Tibial nerve (tissue), 4 donors: ENCODE data around the gene PTPRG.

Experiments used
- EP300 ChIP-seq, 2 donors: sonication (generic); formaldehyde crosslinking; IDR thresholded peaks; one replicate each; pipeline ENCODE4 v1.6.1; 2017; ENCODE audit warnings: antibody characterized with exemption in 2 of 2, mild to moderate bottlenecking in 1 of 2
- POLR2A ChIP-seq, 2 donors: fragments of 450-650 bp; IDR thresholded peaks; one replicate each; pipeline ENCODE4 v1.6.1; 2017; ENCODE audit warnings: antibody characterized with exemption in 2 of 2, mild to moderate bottlenecking in 2 of 2, moderate library complexity in 2 of 2
- TF ChIP-seq, protein P1 (sequence below), 5 experiments: fragments of 200-600 bp in 3 of 5; fragments of 450-650 bp in 2 of 5; sonication (generic) in 3 of 5; IDR thresholded peaks; one replicate each; pipeline ENCODE4 v1.5.1; 2016 to 2019; ENCODE audit warnings: antibody characterized with exemption in 5 of 5, mild to moderate bottlenecking in 3 of 5, moderate library complexity in 2 of 5

DNA sequence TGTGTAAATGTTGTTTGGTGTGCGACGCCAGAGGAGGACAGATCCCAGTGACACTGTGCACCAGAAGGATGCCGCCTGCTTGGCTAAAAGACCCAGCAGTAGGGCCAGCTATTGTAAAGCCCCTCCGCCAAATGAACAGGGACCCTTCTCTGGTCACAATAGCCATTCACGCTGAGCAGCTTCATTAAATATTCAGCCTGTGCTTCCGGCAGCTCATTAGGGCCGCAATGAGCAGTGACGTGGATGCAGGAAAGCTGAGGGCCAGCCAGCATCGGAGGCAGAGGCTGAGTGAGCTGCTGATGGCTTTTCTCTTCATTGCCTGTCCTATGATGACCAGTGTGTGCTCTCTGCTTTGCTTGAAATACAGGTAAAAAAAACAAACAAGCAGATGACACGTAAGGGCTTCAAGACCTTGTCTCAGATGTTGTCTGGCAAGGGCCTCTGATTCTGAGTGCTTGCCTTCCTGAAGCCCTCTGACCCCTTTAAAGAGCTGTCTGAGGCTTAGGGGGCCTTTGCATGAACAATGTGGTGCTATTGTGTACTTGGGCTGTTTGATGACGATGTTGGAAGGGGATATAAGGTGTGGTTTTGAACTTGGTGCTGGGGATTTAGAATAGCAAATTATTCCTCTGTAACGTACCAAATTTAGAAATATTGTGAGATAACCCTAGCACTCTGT, 681.6 kb downstream of the PTPRG start:
- TF ChIP-seq, protein P1, sequence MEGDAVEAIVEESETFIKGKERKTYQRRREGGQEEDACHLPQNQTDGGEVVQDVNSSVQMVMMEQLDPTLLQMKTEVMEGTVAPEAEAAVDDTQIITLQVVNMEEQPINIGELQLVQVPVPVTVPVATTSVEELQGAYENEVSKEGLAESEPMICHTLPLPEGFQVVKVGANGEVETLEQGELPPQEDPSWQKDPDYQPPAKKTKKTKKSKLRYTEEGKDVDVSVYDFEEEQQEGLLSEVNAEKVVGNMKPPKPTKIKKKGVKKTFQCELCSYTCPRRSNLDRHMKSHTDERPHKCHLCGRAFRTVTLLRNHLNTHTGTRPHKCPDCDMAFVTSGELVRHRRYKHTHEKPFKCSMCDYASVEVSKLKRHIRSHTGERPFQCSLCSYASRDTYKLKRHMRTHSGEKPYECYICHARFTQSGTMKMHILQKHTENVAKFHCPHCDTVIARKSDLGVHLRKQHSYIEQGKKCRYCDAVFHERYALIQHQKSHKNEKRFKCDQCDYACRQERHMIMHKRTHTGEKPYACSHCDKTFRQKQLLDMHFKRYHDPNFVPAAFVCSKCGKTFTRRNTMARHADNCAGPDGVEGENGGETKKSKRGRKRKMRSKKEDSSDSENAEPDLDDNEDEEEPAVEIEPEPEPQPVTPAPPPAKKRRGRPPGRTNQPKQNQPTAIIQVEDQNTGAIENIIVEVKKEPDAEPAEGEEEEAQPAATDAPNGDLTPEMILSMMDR (IDR thresholded peaks at IDR 0.05) = no peak
- TF ChIP-seq POLR2A (IDR thresholded peaks at IDR 0.05) = no peak
- no peak for TF ChIP-seq EP300 (IDR thresholded peaks at IDR 0.05)
